Measurements from ENCODE around the gene SAMD11.

SAMD11 gene

GRCh38 chr1:992362-992761, 68.6 kb downstream of the SAMD11 start:
- DNase-seq (ENCODE audit: low read depth in 2 of 2, low spot score in 1 of 2), result no peak

DNA sequence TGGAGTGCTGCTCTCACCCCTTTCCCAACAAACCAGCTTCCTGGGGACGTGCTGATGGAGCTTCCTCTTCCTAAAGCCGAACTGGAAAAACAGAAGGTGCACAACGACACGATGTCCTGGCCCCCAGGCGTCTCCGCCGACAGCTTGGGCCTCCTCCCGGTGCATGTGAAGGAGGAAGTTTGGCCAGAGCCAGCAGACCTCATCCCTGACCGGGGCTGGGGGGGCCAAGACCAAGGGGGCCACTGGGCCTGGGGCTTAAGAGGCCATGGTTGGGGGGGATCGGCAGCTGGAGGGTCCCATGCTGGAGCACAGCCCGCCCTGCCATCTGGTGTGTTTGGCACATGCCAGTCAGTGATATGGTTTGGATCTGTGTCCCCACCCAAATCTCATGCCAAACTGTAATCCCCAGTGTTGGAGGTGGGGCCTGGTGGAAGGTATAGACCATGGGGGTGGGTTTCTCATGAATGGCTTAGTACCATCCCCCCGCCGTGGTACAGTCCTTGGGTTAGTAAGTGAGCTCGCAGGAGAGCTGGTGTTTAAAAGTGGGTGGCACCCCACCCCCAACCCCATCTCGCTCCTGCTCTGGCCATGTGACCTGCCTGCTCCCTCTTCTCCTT, 69.8 kb downstream of the SAMD11 start:
- DNase-seq (ENCODE audit: low read depth in 2 of 2, low spot score in 1 of 2), result no peak
